HG03378 (cell line): ENCODE results near the gene FYCO1.

ENCODE experiments used
- ATAC-seq: cut with Tn5 transposase; IDR thresholded peaks from one replicate; pipeline ENCODE4 v1.9.1; 2021; ENCODE audit warnings: mild to moderate bottlenecking, moderate library complexity; ENCODE audit not compliant: unreplicated experiment

The FYCO1 gene

GRCh38 chr3:45984331-45985312, 11.0 kb downstream of the FYCO1 start:
- no peak for ATAC-seq

- ATAC-seq = no peak
These were observed 11.9 kb downstream of the FYCO1 start for GRCh38 chr3:45983770-45984169.

DNA sequence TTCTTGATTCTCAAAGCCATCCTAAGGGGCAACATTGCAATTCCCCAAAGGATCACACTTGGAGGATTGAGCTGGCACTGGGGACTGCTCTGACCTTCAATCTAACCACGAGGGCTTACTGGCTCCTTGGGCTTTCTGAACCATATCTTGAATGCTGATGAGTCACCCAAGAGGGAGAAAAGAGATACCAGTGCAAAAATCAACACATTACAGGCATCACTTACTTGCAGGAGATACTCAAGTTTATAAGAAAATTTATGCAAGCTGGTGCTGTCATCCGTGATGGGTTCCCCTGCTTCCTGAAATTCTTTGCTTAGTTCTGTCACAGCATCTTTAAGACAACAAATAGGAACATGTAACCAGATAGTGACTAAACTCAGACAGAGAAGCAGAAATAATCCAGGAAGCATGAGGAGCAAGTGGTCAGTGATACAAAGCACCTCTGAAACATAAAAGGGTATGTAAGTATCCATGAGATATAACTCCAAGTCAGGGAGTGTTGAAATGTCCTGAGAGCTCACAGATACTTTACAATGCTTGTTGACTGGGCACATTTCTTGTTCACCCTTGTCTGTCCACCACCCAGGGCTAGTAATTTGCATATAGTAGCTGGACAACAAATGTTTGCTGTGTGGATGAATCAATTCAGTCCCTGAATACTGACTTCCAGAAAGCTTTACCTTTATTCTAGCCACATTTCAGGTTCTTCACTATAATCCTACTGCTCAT, 14.1 kb downstream of the FYCO1 start:
- ATAC-seq = no peak

DNA sequence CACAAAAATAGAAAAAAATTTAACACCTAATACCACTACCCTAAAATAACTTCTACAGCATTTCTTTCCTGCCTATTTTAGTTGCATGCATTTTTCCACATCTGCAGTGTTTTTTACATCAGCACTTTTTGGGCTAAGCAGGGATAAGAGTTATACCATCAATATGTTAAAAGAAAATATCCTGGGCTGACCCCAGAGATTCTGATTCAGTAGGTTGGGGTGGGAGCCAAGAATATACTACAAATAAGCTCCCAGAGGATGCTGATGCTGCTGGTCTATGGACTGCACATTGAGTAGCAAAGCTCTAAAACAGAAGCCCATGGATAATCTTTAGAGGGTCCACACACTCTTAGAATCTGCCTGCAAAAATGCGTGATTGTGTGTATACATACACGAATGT, 14.8 kb downstream of the FYCO1 start:
- no peak for ATAC-seq

GRCh38 chr3:45980229-45980813, 15.3 kb downstream of the FYCO1 start:
- no peak for ATAC-seq

DNA sequence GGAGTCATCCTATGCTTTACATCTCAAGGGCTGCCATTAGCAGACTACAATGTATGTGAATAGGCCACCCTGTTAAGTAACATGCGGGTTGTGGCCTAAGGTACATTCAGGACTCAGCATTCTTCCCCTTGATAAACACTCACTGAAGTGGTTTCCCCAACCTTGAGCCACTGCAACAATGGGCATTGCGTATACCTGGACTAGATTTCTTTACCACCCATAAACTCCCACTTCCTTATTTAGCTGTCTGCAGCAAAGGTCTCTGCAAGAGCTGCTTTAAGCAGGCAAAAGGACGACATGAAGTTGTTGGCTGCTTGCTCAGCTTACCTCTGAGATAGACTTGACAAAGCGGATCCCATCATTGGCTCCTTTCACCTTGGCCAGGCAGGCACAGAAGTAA, 16.2 kb downstream of the FYCO1 start:
- no peak for ATAC-seq

DNA sequence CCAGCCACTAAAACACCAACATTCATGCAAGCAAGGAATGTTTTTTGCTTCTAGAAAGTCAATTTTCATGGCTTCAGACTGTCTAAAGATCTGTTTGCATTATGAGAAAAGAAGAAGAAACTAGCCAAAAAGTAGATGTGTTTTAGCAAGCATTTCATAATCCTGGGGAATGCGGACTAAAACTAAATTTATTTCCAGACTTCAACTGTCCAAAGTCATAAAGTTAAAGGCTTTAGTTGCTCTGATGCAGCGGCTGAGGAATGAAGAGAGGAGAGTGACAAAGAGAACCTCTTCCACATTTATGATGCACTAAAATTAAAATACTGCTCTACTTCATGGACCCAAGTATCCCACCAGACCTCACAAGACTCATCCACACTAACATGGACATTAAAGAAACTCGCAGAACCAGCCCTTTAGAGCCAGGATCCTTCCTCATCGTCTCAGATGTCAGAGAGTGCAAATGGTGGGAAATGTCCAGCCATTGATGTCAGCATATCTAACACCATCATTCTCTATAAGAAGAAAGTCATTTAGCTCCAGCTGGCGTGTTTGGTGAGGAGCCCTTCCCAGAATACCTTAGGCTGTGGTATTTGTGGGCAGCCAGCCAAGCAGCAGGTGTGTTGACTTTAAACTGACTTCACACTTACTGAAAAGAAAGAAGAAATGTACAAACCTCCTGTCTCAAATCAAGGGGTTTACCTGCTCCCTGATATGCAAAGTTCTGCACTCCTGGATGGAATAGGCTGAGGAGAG, 17.4 kb downstream of the FYCO1 start:
- ATAC-seq = no peak

DNA sequence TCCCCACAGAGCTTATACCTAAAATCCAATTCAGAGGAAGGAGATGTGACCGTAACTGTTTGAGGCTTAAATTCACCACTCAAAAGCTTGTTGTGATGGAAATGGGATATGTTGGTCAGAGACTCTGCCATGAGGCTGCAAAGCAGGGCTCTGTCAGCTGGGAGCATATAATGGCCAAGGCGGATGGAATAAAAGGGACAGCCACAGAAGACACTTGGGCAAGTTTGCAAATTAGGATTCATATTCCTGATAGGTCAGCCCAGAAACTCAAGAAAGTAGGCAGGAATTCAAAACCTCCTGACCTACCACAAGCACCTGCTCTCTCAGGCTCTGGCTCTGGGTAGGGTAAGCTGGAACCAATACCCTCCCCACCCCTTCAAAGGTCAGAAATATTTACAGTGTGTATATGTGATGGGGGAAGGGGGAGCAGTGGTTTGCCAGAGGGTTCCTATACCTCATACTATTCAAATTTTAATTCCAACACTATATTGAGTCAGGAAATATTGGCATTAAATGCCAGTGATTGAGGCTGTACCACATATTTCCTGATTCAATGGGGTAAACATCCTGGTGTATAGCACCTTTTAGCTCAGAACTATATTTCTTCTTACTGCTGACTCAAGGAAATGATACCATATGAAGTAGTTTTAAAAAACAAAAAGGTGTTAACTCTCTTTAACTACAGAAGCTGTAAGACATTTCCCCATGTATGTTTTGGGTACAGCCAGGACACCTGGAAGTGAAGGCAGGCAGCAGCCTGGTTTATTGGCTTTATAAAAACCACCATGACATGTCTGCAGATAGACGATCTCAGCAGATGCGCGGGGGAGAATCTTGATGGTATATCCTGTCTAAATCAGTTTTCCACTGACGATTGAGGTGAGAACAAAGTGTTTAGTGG, 19.2 kb downstream of the FYCO1 start:
- no peak for ATAC-seq

- no peak for ATAC-seq
These were observed 19.9 kb downstream of the FYCO1 start for GRCh38 chr3:45975686-45976085.

GRCh38 chr3:45974686-45975085, 20.9 kb downstream of the FYCO1 start:
- ATAC-seq = no peak

GRCh38 chr3:45972534-45973402, 22.9 kb downstream of the FYCO1 start:
- ATAC-seq = no peak

- ATAC-seq = no peak
These were observed 25.7 kb downstream of the FYCO1 start for GRCh38 chr3:45969953-45970352.

- ATAC-seq = no peak
These were observed 26.5 kb downstream of the FYCO1 start for GRCh38 chr3:45969116-45969515.

DNA sequence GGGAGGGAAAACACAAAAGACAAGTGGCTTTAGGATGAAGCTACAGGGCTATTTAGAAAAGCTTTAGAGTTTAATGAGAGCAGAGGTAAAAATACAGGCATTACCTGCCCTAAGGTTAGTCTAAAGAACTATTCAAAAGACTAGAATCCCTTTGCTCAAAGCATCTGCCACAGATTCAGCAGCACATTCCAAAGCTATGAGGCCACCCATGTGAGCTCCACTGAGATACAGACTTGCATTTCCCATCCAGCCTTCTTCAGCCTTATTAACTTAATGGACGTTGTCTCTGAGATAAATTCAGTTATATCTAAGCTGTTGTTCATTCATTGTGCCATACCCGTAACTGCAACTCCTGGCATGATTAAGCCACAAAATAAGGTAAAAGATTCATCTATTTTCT, 26.9 kb downstream of the FYCO1 start:
- no peak for ATAC-seq

DNA sequence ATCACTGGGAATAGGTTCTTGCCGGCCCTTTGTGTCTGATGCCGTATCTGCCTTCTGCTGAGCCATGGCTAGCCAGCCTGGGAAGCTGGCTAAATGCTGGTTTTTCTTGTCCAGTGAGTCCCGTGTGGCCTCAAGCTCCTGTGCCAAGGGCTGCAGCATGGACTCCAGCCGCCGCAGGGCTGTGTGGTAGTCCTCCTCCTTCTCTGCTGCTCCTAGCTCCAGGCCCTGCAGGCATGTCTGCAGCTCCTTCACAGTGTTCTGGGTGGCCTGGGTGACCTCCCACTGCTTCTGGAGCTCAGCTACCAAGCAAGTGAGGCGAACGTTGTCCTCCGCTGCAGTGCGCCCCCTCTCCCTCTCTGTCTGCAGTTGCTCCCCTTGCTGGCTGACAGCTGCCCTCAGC, 27.5 kb downstream of the FYCO1 start:
- no peak for ATAC-seq

- no peak for ATAC-seq
These were observed 27.9 kb downstream of the FYCO1 start for GRCh38 chr3:45967724-45968123.

GRCh38 chr3:45966950-45967640, 28.5 kb downstream of the FYCO1 start:
- ATAC-seq = no peak

DNA sequence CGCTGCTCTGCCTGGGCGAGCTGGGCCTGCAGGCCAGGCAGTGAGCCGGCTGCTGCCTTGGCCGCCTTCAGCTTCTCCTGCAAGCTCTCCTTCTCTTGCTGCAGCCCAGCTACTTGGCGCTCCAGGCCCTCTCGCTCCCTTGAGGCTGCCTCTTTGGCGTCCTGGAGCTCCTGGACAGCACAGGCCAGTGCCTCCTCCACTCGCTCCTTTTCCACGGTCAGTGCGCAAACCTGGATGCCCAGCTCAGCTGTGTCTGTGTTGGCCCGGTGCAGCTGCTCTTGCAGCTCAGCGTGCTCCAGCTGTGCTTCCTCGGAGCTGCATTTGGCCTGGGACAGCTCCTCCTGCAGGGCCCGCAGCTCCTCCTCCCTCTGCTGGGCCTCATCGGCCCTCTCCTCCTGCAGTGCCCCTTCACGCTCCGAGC, 29.2 kb downstream of the FYCO1 start:
- no peak for ATAC-seq
